ENCODE measurements around the gene IL19.

The IL19 gene

GRCh38 chr1:206867239-206867638 lies 96.7 kb downstream of the IL19 start:
- DNase-seq = no peak

GRCh38 chr1:206867716-206868115 lies 97.1 kb downstream of the IL19 start:
- DNase-seq = no peak

- DNase-seq = no peak
These were observed 97.7 kb downstream of the IL19 start for GRCh38 chr1:206868264-206868663.

GRCh38 chr1:206872139-206872538 lies 101.6 kb downstream of the IL19 start:
- no peak for DNase-seq

GRCh38 chr1:206873603-206874188 lies 103.1 kb downstream of the IL19 start:
- no peak for DNase-seq

- DNase-seq = no peak
These were observed 105.3 kb downstream of the IL19 start for GRCh38 chr1:206875752-206876377.

GRCh38 chr1:206878456-206878855 lies 107.9 kb downstream of the IL19 start:
- DNase-seq = no peak

GRCh38 chr1:206880314-206880713 lies 109.7 kb downstream of the IL19 start:
- no peak for DNase-seq

GRCh38 chr1:206882555-206882954 lies 112.0 kb downstream of the IL19 start:
- DNase-seq = no peak

GRCh38 chr1:206883160-206883559 lies 112.6 kb downstream of the IL19 start:
- no peak for DNase-seq

- DNase-seq = no peak
These were observed 113.3 kb downstream of the IL19 start for GRCh38 chr1:206883876-206884275.

GRCh38 chr1:206885341-206886060 lies 114.9 kb downstream of the IL19 start:
- no peak for DNase-seq

- no peak for DNase-seq
These were observed 116.3 kb downstream of the IL19 start for GRCh38 chr1:206886831-206887230.

GRCh38 chr1:206887701-206888100 lies 117.1 kb downstream of the IL19 start:
- no peak for DNase-seq

- DNase-seq = no peak
These were observed 119.8 kb downstream of the IL19 start for GRCh38 chr1:206890125-206891060.

- DNase-seq = no peak
These were observed 120.8 kb downstream of the IL19 start for GRCh38 chr1:206891412-206891811.
